GM19351 (cell line): Measurements from ENCODE around the gene FCHSD1.

ENCODE experiments used
- ATAC-seq: cut with Tn5 transposase; IDR thresholded peaks from one replicate; pipeline ENCODE4 v1.9.1; 2021; ENCODE audit warnings: mild to moderate bottlenecking, moderate library complexity; ENCODE audit not compliant: unreplicated experiment

The FCHSD1 gene

GRCh38 chr5:141674747-141675146 lies 23.5 kb upstream of the FCHSD1 start:
- no peak for ATAC-seq

- ATAC-seq, result no peak
These were observed 21.9 kb upstream of the FCHSD1 start for GRCh38 chr5:141672841-141673813.

- ATAC-seq, result no peak
These were observed 21.0 kb upstream of the FCHSD1 start for GRCh38 chr5:141672071-141672840.

- ATAC-seq, result no peak
These were observed 18.3 kb upstream of the FCHSD1 start for GRCh38 chr5:141669520-141669919.

- no peak for ATAC-seq
These were observed 17.5 kb upstream of the FCHSD1 start for GRCh38 chr5:141668601-141669265.

- ATAC-seq, result no peak
These were observed 15.1 kb upstream of the FCHSD1 start for GRCh38 chr5:141665995-141666940.

GRCh38 chr5:141664733-141665461 lies 13.7 kb upstream of the FCHSD1 start:
- ATAC-seq, result peak; percentile 98

- ATAC-seq, result no peak
These were observed 12.3 kb upstream of the FCHSD1 start for GRCh38 chr5:141663506-141663905.

- no peak for ATAC-seq
These were observed 10.8 kb upstream of the FCHSD1 start for GRCh38 chr5:141662028-141662427.

GRCh38 chr5:141657937-141658545 lies 6.8 kb upstream of the FCHSD1 start:
- ATAC-seq, result peak; percentile 90

GRCh38 chr5:141657404-141657803 lies 6.2 kb upstream of the FCHSD1 start:
- no peak for ATAC-seq

GRCh38 chr5:141656396-141656795 lies 5.2 kb upstream of the FCHSD1 start:
- ATAC-seq, result no peak

GRCh38 chr5:141655020-141655419 lies 3.8 kb upstream of the FCHSD1 start:
- no peak for ATAC-seq

- no peak for ATAC-seq
These were observed 3.1 kb upstream of the FCHSD1 start for GRCh38 chr5:141654298-141654697.

GRCh38 chr5:141651728-141652105 lies 499 bp upstream of the FCHSD1 start:
- ATAC-seq, result no peak

- ATAC-seq, result no peak
These were observed 1.2 kb downstream of the FCHSD1 start for GRCh38 chr5:141649972-141650371.

GRCh38 chr5:141649056-141649688 lies 2.0 kb downstream of the FCHSD1 start:
- no peak for ATAC-seq

GRCh38 chr5:141647851-141648250 lies 3.4 kb downstream of the FCHSD1 start:
- ATAC-seq, result no peak

GRCh38 chr5:141647242-141647641 lies 4.0 kb downstream of the FCHSD1 start:
- ATAC-seq, result no peak
